PFSK-1 (cell line): ENCODE results near the gene LPAR1.

ENCODE experiments used
- FOXP2 ChIP-seq: optimal IDR thresholded peaks from 2 replicates; pipeline ENCODE3; 2011; ENCODE audit warnings: borderline replicate concordance, control low read depth, inconsistent platforms; ENCODE audit not compliant: insufficient read depth; ENCODE audit errors: extremely low read length, extremely low read depth
- POLR2AphosphoS5 ChIP-seq: IDR thresholded peaks from 2 replicates; pipeline ENCODE4 v1.6.1; 2012; ENCODE audit warnings: low read depth, mild to moderate bottlenecking, control low read depth, low read length, moderate library complexity
- SIN3A ChIP-seq: IDR thresholded peaks from 2 replicates; pipeline ENCODE4 v1.6.1; 2012; ENCODE audit warnings: mild to moderate bottlenecking, low read length, moderate library complexity, borderline replicate concordance; ENCODE audit not compliant: insufficient read depth
- TAF1 ChIP-seq: IDR thresholded peaks from 2 replicates; pipeline ENCODE4 v1.6.1; 2012; ENCODE audit warnings: low read length, control low read depth, borderline replicate concordance; ENCODE audit not compliant: insufficient read depth
- TF ChIP-seq, protein P1 (sequence below), 2 experiments: IDR thresholded peaks; 2 replicates each; pipeline versions ENCODE4 v1.6.1 to v1.8.0; 2011 to 2012; ENCODE audit warnings: low read depth in 2 of 2, low read length in 2 of 2, control low read depth in 1 of 2, inconsistent platforms in 1 of 2, mild to moderate bottlenecking in 1 of 2, moderate library complexity in 1 of 2; ENCODE audit not compliant: insufficient read depth in 1 of 2

The LPAR1 gene

DNA sequence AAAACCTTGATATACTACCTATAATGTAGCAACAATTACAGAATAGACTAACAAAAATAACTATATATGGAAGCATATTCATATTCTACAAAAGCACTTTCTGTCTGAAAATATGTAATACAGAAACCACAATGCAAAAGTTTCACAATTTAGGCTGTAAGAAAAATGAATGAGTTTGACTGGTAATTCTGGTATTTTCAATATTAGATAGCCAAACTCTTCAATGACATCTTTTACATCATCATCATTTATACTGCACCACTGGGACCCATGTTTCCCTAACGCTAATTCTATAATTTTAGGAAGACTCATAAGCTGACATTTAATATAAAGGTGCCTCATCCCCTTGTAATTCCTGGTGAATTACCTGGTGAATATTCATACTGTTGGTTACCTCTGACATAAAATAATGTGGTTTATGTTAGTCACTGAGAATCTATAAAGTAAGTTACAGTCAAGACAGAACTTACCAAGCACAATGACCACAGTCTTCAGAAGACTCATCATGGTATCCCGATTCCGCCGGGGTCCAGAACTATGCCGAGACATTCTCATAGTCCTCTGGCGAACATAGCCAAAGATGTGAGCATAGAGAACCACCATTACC, 97.2 kb downstream of the LPAR1 start:
- TF ChIP-seq, protein P1, sequence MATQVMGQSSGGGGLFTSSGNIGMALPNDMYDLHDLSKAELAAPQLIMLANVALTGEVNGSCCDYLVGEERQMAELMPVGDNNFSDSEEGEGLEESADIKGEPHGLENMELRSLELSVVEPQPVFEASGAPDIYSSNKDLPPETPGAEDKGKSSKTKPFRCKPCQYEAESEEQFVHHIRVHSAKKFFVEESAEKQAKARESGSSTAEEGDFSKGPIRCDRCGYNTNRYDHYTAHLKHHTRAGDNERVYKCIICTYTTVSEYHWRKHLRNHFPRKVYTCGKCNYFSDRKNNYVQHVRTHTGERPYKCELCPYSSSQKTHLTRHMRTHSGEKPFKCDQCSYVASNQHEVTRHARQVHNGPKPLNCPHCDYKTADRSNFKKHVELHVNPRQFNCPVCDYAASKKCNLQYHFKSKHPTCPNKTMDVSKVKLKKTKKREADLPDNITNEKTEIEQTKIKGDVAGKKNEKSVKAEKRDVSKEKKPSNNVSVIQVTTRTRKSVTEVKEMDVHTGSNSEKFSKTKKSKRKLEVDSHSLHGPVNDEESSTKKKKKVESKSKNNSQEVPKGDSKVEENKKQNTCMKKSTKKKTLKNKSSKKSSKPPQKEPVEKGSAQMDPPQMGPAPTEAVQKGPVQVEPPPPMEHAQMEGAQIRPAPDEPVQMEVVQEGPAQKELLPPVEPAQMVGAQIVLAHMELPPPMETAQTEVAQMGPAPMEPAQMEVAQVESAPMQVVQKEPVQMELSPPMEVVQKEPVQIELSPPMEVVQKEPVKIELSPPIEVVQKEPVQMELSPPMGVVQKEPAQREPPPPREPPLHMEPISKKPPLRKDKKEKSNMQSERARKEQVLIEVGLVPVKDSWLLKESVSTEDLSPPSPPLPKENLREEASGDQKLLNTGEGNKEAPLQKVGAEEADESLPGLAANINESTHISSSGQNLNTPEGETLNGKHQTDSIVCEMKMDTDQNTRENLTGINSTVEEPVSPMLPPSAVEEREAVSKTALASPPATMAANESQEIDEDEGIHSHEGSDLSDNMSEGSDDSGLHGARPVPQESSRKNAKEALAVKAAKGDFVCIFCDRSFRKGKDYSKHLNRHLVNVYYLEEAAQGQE (IDR thresholded peaks at IDR 0.05; ENCODE audit: insufficient read depth in 1 of 2, low read depth in 2 of 2, low read length in 2 of 2), result no peak
- TF ChIP-seq POLR2AphosphoS5 (no peak), TAF1 (no peak), FOXP2 (no peak), SIN3A (no peak)

DNA sequence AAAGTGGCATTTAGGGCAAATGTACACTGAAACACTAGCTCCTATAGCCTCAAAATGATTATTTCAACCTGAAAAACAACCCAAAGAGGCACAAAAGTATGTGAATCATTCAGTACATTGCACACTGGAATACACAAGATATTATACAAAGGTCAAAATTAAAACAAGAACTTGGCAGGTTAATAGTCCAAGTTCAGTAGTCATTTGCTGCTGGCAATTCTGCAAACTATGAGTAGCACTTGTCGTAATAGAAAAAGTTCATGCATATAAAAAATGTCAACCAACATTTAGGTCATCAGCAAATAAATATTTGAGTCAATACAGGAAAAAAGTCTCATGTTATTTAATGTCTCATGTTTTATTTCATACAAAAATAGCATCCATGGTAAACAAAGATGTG, 98.7 kb downstream of the LPAR1 start:
- TF ChIP-seq, protein P1 (IDR thresholded peaks at IDR 0.05; ENCODE audit: insufficient read depth in 1 of 2, low read depth in 2 of 2, low read length in 2 of 2), result no peak
- no peak for TF ChIP-seq FOXP2
- TF ChIP-seq TAF1, result no peak
- no peak for TF ChIP-seq SIN3A

DNA sequence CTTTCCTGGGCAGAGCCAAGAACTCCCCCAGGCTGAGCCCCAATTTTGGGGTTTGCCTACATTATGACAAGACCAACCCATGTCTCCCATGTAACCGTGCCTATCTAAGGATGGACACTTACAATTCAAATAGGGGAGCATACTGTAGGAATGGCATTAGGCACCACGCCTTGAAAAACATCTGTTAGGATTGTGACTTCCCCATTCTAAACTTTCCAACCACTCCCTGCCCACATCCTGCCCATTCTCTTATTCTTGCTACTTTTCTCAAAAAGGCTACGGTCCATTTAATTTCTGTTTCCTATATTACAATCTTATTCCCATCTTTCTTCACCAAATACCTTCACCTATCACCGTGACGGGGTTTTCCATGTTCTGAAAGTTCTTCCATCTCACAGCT, 99.2 kb downstream of the LPAR1 start:
- TF ChIP-seq FOXP2 (no peak), POLR2AphosphoS5 (no peak), SIN3A (no peak), TAF1 (no peak)

DNA sequence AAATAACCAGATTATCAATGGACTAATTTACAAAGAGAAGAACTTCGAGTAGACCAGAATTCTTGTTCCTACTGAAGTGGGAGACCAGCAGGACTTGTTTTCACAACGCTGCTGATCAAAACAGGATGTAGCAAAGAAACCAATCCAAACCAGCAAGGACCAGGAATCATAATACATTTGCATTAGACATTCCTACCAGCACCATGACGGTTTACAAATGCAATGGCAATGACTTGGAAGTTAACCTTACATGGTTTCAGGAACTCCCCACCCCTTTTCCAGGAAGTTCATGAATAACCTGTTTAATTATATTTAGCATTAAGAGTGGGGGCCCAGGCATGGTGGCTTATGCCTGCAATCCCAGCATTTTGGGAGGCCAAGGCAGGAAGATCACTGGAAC, 100.0 kb downstream of the LPAR1 start:
- no peak for TF ChIP-seq SIN3A
- TF ChIP-seq TAF1, result no peak
- no peak for TF ChIP-seq POLR2AphosphoS5
- TF ChIP-seq, protein P1 (IDR thresholded peaks at IDR 0.05; ENCODE audit: insufficient read depth in 1 of 2, low read depth in 2 of 2, low read length in 2 of 2), result no peak
- no peak for TF ChIP-seq FOXP2

DNA sequence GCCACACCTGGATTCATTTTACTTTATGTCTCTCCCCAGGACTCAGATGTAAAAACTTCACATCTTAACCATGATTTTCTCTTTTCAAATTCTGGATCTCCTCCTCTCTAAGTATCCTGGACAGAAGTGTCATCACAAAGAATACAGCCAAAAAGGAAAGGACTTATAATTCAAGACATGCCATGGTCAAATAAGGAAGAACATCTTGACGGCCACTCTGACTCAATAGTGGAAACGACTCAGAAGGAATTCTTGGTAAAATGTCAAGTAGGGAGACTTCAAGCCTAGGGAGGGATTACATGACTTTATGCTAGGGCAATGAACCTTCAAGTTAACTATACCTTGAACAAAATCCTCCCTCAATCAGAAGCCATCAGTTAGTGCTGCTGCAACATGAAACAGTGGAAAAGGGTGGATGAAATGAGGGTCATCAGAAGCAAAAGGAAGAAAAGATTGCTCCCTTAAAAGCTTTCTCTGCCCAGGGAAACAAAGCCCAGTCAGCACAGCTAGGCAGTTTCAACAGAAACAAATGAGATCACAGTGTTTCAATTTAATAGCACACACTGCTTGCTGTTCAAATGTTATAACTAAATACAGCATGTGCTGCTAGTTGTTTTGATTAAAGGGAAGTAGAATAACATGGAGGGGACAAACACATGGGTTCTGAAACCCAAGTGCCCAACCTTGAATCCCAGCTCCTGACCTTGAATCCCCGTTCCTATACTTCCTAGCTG, 101.4 kb downstream of the LPAR1 start:
- TF ChIP-seq FOXP2 (no peak), TAF1 (no peak)
- TF ChIP-seq, protein P1 (IDR thresholded peaks at IDR 0.05; ENCODE audit: insufficient read depth in 1 of 2, low read depth in 2 of 2, low read length in 2 of 2), result no peak
